NB4 (cell line): ENCODE measurements around the gene ZSCAN10.
"Not testable (repeated sequence)": the region's sequence is repeated elsewhere in the genome, so short reads cannot be mapped to it uniquely, and the experiment has no call there.

Experiments used
- MYC ChIP-seq: IDR thresholded peaks from 2 replicates; pipeline ENCODE4 v1.6.1; 2011; ENCODE audit warnings: low read depth, low read length
- POLR2A ChIP-seq: IDR thresholded peaks from 2 replicates; pipeline ENCODE4 v1.6.1; 2011; ENCODE audit warnings: mild to moderate bottlenecking; ENCODE audit not compliant: insufficient read length; ENCODE audit errors: extremely low read depth
- TF ChIP-seq, protein P1 (sequence below): IDR thresholded peaks from one replicate; pipeline ENCODE4 v1.5.1; 2012; ENCODE audit warnings: low read depth, low read length

DNA sequence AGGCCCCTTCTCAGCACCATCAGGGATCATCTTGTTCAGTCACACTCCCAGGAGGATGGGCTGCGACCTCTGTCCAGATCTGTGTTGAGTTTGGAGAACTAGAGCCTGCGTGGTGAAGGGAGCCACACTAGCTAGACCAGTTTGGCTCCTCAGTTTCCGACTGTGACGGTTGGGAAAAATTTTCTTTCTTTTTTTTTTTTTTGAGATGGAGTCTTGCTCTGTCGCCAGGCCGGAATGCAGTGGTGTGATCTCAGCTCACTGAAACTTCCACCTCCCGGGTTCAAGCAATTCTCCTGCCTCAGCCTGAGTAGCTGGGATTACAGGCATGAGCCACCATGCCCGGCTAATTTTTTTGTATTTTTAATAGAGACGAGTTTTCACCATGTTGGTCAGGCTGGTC lies 40.5 kb upstream of the ZSCAN10 start:
- TF ChIP-seq, protein P1, sequence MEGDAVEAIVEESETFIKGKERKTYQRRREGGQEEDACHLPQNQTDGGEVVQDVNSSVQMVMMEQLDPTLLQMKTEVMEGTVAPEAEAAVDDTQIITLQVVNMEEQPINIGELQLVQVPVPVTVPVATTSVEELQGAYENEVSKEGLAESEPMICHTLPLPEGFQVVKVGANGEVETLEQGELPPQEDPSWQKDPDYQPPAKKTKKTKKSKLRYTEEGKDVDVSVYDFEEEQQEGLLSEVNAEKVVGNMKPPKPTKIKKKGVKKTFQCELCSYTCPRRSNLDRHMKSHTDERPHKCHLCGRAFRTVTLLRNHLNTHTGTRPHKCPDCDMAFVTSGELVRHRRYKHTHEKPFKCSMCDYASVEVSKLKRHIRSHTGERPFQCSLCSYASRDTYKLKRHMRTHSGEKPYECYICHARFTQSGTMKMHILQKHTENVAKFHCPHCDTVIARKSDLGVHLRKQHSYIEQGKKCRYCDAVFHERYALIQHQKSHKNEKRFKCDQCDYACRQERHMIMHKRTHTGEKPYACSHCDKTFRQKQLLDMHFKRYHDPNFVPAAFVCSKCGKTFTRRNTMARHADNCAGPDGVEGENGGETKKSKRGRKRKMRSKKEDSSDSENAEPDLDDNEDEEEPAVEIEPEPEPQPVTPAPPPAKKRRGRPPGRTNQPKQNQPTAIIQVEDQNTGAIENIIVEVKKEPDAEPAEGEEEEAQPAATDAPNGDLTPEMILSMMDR = not testable (repeated sequence)
- not testable (repeated sequence) for TF ChIP-seq POLR2A, MYC
